ENCODE results near the gene MKNK1.

The MKNK1 gene

DNA sequence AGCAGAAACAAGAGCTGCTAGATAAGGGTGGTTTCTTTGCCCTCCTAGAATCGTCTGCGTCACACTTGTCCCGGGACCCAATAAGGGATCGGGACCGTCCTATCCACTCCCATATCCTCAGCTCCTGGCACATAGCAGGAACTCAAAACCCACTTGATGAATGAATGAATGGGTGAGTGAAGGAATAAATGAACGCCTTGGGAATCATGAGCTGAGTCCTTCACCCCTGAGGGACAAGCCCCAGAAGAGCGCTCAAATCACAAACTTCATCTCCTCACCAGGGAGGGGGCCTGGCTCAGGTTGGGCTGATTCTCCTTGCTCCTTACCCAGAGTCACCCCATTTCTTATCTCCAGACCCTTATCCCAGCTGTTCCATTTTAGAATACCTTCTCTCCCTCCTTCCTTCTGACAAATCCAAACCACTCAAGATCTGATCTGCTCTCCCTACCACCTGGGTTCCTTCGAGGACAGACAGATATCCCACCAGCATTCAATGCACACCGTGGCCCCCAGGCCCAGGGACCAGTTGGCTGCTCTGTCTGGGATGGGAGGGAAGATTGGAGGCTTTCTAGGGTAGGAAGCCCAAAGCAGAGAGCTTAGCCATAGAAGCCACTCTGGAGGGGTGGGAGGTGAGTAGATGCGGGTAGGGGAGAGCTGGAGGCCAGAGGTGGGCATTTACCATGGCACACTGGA is 13.2 kb upstream of the MKNK1 start (continued):
- TF ChIP-seq, protein P1, sequence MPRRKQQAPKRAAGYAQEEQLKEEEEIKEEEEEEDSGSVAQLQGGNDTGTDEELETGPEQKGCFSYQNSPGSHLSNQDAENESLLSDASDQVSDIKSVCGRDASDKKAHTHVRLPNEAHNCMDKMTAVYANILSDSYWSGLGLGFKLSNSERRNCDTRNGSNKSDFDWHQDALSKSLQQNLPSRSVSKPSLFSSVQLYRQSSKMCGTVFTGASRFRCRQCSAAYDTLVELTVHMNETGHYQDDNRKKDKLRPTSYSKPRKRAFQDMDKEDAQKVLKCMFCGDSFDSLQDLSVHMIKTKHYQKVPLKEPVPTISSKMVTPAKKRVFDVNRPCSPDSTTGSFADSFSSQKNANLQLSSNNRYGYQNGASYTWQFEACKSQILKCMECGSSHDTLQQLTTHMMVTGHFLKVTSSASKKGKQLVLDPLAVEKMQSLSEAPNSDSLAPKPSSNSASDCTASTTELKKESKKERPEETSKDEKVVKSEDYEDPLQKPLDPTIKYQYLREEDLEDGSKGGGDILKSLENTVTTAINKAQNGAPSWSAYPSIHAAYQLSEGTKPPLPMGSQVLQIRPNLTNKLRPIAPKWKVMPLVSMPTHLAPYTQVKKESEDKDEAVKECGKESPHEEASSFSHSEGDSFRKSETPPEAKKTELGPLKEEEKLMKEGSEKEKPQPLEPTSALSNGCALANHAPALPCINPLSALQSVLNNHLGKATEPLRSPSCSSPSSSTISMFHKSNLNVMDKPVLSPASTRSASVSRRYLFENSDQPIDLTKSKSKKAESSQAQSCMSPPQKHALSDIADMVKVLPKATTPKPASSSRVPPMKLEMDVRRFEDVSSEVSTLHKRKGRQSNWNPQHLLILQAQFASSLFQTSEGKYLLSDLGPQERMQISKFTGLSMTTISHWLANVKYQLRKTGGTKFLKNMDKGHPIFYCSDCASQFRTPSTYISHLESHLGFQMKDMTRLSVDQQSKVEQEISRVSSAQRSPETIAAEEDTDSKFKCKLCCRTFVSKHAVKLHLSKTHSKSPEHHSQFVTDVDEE (CRISPR knock-in tag; IDR thresholded peaks at IDR 0.05) = no peak
- TF ChIP-seq ESRRG (CRISPR knock-in tag; IDR thresholded peaks at IDR 0.05) (no peak), ZFP30 (CRISPR knock-in tag; IDR thresholded peaks at IDR 0.05) (no peak), SNAI2 (CRISPR knock-in tag; IDR thresholded peaks at IDR 0.05) (no peak), ZNF8 (CRISPR knock-in tag; IDR thresholded peaks at IDR 0.05) (no peak), ISL1 (CRISPR knock-in tag; IDR thresholded peaks at IDR 0.05) (no peak)
- TF ChIP-seq, protein P2, sequence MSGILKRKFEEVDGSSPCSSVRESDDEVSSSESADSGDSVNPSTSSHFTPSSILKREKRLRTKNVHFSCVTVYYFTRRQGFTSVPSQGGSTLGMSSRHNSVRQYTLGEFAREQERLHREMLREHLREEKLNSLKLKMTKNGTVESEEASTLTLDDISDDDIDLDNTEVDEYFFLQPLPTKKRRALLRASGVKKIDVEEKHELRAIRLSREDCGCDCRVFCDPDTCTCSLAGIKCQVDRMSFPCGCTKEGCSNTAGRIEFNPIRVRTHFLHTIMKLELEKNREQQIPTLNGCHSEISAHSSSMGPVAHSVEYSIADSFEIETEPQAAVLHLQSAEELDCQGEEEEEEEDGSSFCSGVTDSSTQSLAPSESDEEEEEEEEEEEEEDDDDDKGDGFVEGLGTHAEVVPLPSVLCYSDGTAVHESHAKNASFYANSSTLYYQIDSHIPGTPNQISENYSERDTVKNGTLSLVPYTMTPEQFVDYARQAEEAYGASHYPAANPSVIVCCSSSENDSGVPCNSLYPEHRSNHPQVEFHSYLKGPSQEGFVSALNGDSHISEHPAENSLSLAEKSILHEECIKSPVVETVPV (CRISPR knock-in tag; IDR thresholded peaks at IDR 0.05) = no peak

DNA sequence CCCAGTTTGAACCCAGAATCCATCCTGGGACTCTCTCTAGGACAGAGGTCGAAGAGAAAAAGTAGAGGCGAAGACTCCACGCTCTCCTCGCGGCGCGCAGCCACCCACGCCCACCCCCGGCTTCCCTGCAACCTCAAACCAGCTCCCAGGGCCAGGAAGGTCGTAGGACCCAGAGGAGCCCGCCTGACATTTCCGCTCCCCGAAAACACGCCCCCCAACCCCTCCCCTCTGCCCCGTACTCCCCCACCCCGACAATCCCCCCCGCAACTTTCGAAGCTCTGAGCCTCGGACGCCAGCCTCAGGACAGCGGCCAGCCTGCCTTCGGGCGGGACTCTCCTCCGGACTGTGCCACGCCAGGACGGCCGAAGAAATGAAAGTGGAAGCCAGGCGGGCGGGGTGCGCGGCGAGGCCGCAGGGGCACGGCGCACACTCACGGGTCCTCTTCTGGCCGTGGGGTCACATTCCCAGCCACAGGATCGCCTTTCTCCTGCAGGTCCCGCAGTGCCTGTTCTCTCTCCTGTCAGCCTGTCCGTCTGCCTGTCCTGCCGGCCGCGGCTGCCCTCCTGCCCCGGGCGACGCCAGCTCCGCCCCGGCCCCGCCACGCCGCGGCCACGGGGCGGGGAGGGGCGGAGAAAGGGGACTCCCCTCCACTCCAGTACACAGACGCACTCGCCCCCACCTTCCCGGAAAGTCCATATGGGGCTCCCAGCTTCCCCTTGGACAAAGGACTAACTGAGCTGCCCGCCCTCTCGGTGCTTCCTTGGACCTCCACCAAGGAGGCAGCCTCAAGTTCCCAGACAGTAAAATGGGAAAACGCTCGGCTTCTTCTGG is 12.4 kb upstream of the MKNK1 start, which contains the start of gene MOB3C:
Gene MOB3C (minus strand): TSS at position 535 of the 831 bp plus-strand sequence. CDS start 3,490 bp downstream, outside the sequence.
- TF ChIP-seq ZFP3 (CRISPR knock-in tag; IDR thresholded peaks at IDR 0.05) (0 out of 2 replicates have a peak, but pooled peaks have one; percentile 16), ESRRG (CRISPR knock-in tag; IDR thresholded peaks at IDR 0.05) (no peak)
- ATAC-seq = peak; percentile 93

DNA sequence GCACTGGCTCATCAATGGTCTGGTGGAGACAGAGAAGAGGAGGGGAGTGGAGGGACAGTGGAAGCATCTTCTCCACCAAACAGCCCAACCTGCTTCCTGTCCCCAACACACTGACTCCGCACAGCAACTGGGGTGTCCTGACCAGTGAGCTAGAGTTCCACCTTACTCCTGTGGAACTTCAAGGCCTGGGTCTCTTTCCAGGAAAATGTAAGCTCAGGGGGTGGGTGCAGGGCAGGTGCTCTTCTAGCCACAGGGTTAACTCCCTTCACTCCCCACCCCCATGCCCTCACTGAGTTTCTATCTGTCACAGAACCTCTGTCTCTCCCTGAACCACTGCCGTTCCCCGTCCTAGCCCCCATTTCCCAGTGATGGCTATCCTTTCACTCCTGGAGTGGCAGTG is 11.7 kb upstream of the MKNK1 start:
- no peak for TF ChIP-seq GLIS3 (CRISPR knock-in tag; IDR thresholded peaks at IDR 0.05)
- TF ChIP-seq ZFP3 (CRISPR knock-in tag; IDR thresholded peaks at IDR 0.05) = no peak
- no peak for TF ChIP-seq TCF4 (CRISPR knock-in tag; IDR thresholded peaks at IDR 0.05; ENCODE audit: borderline replicate concordance)
- TF ChIP-seq SNAI2 (CRISPR knock-in tag; IDR thresholded peaks at IDR 0.05) = no peak
- TF ChIP-seq, protein P2 (CRISPR knock-in tag; IDR thresholded peaks at IDR 0.05) = no peak
- no peak for TF ChIP-seq ZNF8 (CRISPR knock-in tag; IDR thresholded peaks at IDR 0.05)
- no peak for TF ChIP-seq ARNTL (CRISPR knock-in tag; IDR thresholded peaks at IDR 0.05; ENCODE audit: borderline replicate concordance, low read depth)
- no peak for TF ChIP-seq PPARA (CRISPR knock-in tag; IDR thresholded peaks at IDR 0.05; ENCODE audit: borderline replicate concordance)
- TF ChIP-seq, protein P3, sequence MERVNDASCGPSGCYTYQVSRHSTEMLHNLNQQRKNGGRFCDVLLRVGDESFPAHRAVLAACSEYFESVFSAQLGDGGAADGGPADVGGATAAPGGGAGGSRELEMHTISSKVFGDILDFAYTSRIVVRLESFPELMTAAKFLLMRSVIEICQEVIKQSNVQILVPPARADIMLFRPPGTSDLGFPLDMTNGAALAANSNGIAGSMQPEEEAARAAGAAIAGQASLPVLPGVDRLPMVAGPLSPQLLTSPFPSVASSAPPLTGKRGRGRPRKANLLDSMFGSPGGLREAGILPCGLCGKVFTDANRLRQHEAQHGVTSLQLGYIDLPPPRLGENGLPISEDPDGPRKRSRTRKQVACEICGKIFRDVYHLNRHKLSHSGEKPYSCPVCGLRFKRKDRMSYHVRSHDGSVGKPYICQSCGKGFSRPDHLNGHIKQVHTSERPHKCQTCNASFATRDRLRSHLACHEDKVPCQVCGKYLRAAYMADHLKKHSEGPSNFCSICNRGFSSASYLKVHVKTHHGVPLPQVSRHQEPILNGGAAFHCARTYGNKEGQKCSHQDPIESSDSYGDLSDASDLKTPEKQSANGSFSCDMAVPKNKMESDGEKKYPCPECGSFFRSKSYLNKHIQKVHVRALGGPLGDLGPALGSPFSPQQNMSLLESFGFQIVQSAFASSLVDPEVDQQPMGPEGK (CRISPR knock-in tag; IDR thresholded peaks at IDR 0.05; ENCODE audit: borderline replicate concordance) = no peak
- TF ChIP-seq RARB (CRISPR knock-in tag; IDR thresholded peaks at IDR 0.05) = no peak
- TF ChIP-seq ZNF565 (CRISPR knock-in tag; conservative IDR thresholded peaks at IDR 0.05; ENCODE audit: low read depth) = no peak
- peak; percentile 1; the same call in 1 of the 3 replicates for ATAC-seq

DNA sequence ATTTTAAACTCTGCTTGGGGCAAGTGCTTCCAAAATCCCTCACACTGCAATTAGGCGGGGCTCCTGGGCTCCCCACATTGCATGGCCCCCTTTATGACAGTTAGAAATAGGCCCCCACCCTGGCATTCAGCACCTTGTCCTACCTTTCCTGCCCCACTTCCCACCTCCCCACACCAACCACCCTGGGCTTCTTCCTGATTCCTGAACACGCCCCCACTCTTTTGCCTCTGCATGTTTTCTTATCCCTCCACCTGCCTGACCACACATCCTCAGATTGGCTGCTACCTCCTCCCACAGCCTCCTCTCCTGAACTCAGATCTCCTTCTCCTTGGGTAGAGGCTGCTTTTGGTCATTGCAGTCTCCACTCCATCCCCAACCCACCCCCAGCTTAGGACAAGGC is 11.0 kb upstream of the MKNK1 start:
- no peak for ATAC-seq
- TF ChIP-seq, protein P4, sequence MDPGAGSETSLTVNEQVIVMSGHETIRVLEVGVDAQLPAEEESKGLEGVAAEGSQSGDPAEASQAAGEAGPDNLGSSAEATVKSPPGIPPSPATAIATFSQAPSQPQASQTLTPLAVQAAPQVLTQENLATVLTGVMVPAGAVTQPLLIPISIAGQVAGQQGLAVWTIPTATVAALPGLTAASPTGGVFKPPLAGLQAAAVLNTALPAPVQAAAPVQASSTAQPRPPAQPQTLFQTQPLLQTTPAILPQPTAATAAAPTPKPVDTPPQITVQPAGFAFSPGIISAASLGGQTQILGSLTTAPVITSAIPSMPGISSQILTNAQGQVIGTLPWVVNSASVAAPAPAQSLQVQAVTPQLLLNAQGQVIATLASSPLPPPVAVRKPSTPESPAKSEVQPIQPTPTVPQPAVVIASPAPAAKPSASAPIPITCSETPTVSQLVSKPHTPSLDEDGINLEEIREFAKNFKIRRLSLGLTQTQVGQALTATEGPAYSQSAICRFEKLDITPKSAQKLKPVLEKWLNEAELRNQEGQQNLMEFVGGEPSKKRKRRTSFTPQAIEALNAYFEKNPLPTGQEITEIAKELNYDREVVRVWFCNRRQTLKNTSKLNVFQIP (CRISPR knock-in tag; IDR thresholded peaks at IDR 0.05; ENCODE audit: borderline replicate concordance, low read depth) = no peak
- no peak for TF ChIP-seq ARNTL (CRISPR knock-in tag; IDR thresholded peaks at IDR 0.05; ENCODE audit: borderline replicate concordance, low read depth)
- no peak for TF ChIP-seq ZNF565 (CRISPR knock-in tag; conservative IDR thresholded peaks at IDR 0.05; ENCODE audit: low read depth)
- no peak for TF ChIP-seq ZFP3 (CRISPR knock-in tag; IDR thresholded peaks at IDR 0.05)
- no peak for TF ChIP-seq TCF4 (CRISPR knock-in tag; IDR thresholded peaks at IDR 0.05; ENCODE audit: borderline replicate concordance)
- TF ChIP-seq, protein P1 (CRISPR knock-in tag; IDR thresholded peaks at IDR 0.05) = no peak
- TF ChIP-seq ZNF70 (CRISPR knock-in tag; IDR thresholded peaks at IDR 0.05) = no peak
- no peak for TF ChIP-seq ZNF8 (CRISPR knock-in tag; IDR thresholded peaks at IDR 0.05)
- TF ChIP-seq, protein P3 (CRISPR knock-in tag; IDR thresholded peaks at IDR 0.05; ENCODE audit: borderline replicate concordance) = no peak
- TF ChIP-seq GLIS3 (CRISPR knock-in tag; IDR thresholded peaks at IDR 0.05) = no peak
